WTC11 (cell line): Measurements from ENCODE around the gene PADI1. TPM values are rescaled to one million over a fixed set of nuclear protein-coding genes. Genes with fewer than 3 reads are reported as not detected.

Source experiments
- ATAC-seq: fragments of 200-7000 bp; cut with Tn5 transposase; 2 replicates; pipeline ENCODE4 v1.10.0; 2021; ENCODE audit warnings: mild to moderate bottlenecking, moderate library complexity
- CTCF ChIA-PET: fragments of 300-600 bp; sonication (Branson Sonifier 250); formaldehyde crosslinking; loops from one replicate; lab custom pipeline; 2021; ENCODE audit warnings: antibody characterized with exemption; lab: Charles Lee
- POLR2A ChIA-PET: fragments of 350-600 bp; sonication (Branson Sonifier 250); formaldehyde crosslinking; loops from one replicate; lab custom pipeline; 2021; ENCODE audit warnings: antibody characterized with exemption; lab: Charles Lee
- DNase-seq: peaks from one replicate; pipeline ENCODE4 v3.0.0; 2021; ENCODE audit warnings: low spot score
- H3K27ac Mint-ChIP-seq: 2 replicates; pipeline ENCODE4 v1.8.0; 2021; ENCODE audit warnings: mixed read lengths
- H3K27me3 Mint-ChIP-seq: 2 replicates; pipeline ENCODE4 v1.8.0; 2021; ENCODE audit warnings: low read depth, mild to moderate bottlenecking, moderate library complexity, mixed read lengths
- H3K36me3 Mint-ChIP-seq: 2 replicates; pipeline ENCODE4 v1.8.0; 2021; ENCODE audit warnings: mixed read lengths
- H3K4me1 Mint-ChIP-seq: 2 replicates; pipeline ENCODE4 v1.8.0; 2022; ENCODE audit warnings: mixed read lengths
- H3K4me3 Mint-ChIP-seq: 2 replicates; pipeline ENCODE4 v1.8.0; 2021; ENCODE audit warnings: mild to moderate bottlenecking, moderate library complexity, mixed read lengths
- H3K9me3 Mint-ChIP-seq: 2 replicates; pipeline ENCODE4 v1.8.0; 2021; ENCODE audit warnings: mixed read lengths
- CREM ChIP-seq: sonication (generic); formaldehyde crosslinking; IDR thresholded peaks from 2 replicates; pipeline ENCODE4 v1.8.1; 2022; ENCODE audit warnings: mild to moderate bottlenecking, missing genetic modification reagents, moderate library complexity
- GTF2I ChIP-seq: fragments of 250-450 bp; sonication (Bioruptor Pico); conservative IDR thresholded peaks from 2 replicates; pipeline ENCODE4 v1.4.0; 2021; ENCODE audit warnings: mild to moderate bottlenecking
- JAZF1 ChIP-seq: fragments of 250-450 bp; sonication (Bioruptor Pico); IDR thresholded peaks from 2 replicates; pipeline ENCODE4 v1.9.0; 2021; ENCODE audit warnings: moderate library complexity, mild to moderate bottlenecking, inconsistent platforms
- KAT7 ChIP-seq: sonication (generic); formaldehyde crosslinking; IDR thresholded peaks from 2 replicates; pipeline ENCODE4 v1.8.1; 2023; ENCODE audit warnings: missing genetic modification reagents, mild to moderate bottlenecking, borderline replicate concordance
- MYBL2 ChIP-seq: sonication (generic); formaldehyde crosslinking; IDR thresholded peaks from 2 replicates; pipeline ENCODE4 v1.8.1; 2023; ENCODE audit warnings: mild to moderate bottlenecking, moderate library complexity, missing genetic modification reagents
- NFE2L1 ChIP-seq: sonication (generic); formaldehyde crosslinking; IDR thresholded peaks from 2 replicates; pipeline ENCODE4 v1.8.1; 2023; ENCODE audit warnings: missing genetic modification reagents
- NR2C2 ChIP-seq: sonication (generic); formaldehyde crosslinking; IDR thresholded peaks from 2 replicates; pipeline ENCODE4 v1.8.0; 2022; ENCODE audit warnings: mild to moderate bottlenecking, missing genetic modification reagents
- RELA ChIP-seq: sonication (generic); formaldehyde crosslinking; IDR thresholded peaks from 2 replicates; pipeline ENCODE4 v1.8.1; 2022; ENCODE audit warnings: missing genetic modification reagents, mild to moderate bottlenecking, borderline replicate concordance
- RORB ChIP-seq: fragments of 250-450 bp; sonication (Bioruptor Pico); IDR thresholded peaks from 2 replicates; pipeline ENCODE4 v1.9.0; 2021; ENCODE audit warnings: mild to moderate bottlenecking
- SMAD3 ChIP-seq: sonication (generic); formaldehyde crosslinking; IDR thresholded peaks from 2 replicates; pipeline ENCODE4 v1.8.0; 2022; ENCODE audit warnings: missing genetic modification reagents, mild to moderate bottlenecking, borderline replicate concordance
- SMAD4 ChIP-seq: sonication (generic); formaldehyde crosslinking; IDR thresholded peaks from 2 replicates; pipeline ENCODE4 v1.8.0; 2022; ENCODE audit warnings: mild to moderate bottlenecking, missing genetic modification reagents
- ZNF121 ChIP-seq: sonication (generic); formaldehyde crosslinking; IDR thresholded peaks from 2 replicates; pipeline ENCODE4 v1.8.0; 2023; ENCODE audit warnings: missing genetic modification reagents
- ZNF263 ChIP-seq: sonication (generic); formaldehyde crosslinking; IDR thresholded peaks from 2 replicates; pipeline ENCODE4 v1.8.1; 2022; ENCODE audit warnings: low read depth, mild to moderate bottlenecking, moderate library complexity, missing genetic modification reagents
- ZNF671 ChIP-seq: fragments of 250-450 bp; sonication (Bioruptor Pico); IDR thresholded peaks from 2 replicates; pipeline ENCODE4 v1.8.0; 2021; ENCODE audit warnings: mild to moderate bottlenecking
- total RNA-seq: library from RNA; stranded (reverse); gene quantifications from 3 replicates; pipeline ENCODE4 v1.2.3, GENCODE V29; 2021
- TF ChIP-seq, protein P1 (sequence below): sonication (generic); formaldehyde crosslinking; IDR thresholded peaks from 2 replicates; pipeline ENCODE4 v1.8.0; 2023; ENCODE audit warnings: missing genetic modification reagents
- TF ChIP-seq, protein P2 (sequence below): sonication (generic); formaldehyde crosslinking; IDR thresholded peaks from 2 replicates; pipeline ENCODE4 v1.8.1; 2022; ENCODE audit warnings: mild to moderate bottlenecking, missing genetic modification reagents, moderate library complexity, borderline replicate concordance
- TF ChIP-seq, protein P3 (sequence below): sonication (generic); formaldehyde crosslinking; IDR thresholded peaks from 2 replicates; pipeline ENCODE4 v1.8.1; 2022; ENCODE audit warnings: low read depth, missing genetic modification reagents, borderline replicate concordance
- TF ChIP-seq, protein P4 (sequence below): fragments of 250-450 bp; sonication (Bioruptor Pico); IDR thresholded peaks from 2 replicates; pipeline ENCODE4 v1.9.0; 2021; ENCODE audit warnings: mild to moderate bottlenecking

Gene PADI1
- total RNA-seq, 1 experiment from 2014 or later: 0.15 TPM

- peaks cover 8% of the 10 kb centered on the region for H3K27me3 Mint-ChIP-seq
- ChIA-PET POLR2A (no interaction called here), CTCF (no interaction called here)
- peaks cover 15% of the 10 kb centered on the region for H3K9me3 Mint-ChIP-seq
- H3K36me3 Mint-ChIP-seq: no peaks in the 10 kb centered on the region
- 0 out of 2 replicates have a peak, but pooled peaks cover 2% of the 10 kb centered on the region for H3K4me1 Mint-ChIP-seq
- no peak overlapping the region for H3K4me3 Mint-ChIP-seq
- no peak for TF ChIP-seq SMAD3 (CRISPR knock-in tag)
- TF ChIP-seq, protein P1, sequence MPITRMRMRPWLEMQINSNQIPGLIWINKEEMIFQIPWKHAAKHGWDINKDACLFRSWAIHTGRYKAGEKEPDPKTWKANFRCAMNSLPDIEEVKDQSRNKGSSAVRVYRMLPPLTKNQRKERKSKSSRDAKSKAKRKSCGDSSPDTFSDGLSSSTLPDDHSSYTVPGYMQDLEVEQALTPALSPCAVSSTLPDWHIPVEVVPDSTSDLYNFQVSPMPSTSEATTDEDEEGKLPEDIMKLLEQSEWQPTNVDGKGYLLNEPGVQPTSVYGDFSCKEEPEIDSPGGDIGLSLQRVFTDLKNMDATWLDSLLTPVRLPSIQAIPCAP (CRISPR knock-in tag): no peak
- no peak for TF ChIP-seq ZNF671 (CRISPR knock-in tag)
- no peak for TF ChIP-seq ZNF263
- TF ChIP-seq NFE2L1: no peak
- DNase-seq (no peak), ATAC-seq (no peak)
- H3K27ac Mint-ChIP-seq: no peak overlapping the region
Measured at GRCh38 chr1:17176306-17177061, 28.4 kb upstream of the PADI1 start.

DNA sequence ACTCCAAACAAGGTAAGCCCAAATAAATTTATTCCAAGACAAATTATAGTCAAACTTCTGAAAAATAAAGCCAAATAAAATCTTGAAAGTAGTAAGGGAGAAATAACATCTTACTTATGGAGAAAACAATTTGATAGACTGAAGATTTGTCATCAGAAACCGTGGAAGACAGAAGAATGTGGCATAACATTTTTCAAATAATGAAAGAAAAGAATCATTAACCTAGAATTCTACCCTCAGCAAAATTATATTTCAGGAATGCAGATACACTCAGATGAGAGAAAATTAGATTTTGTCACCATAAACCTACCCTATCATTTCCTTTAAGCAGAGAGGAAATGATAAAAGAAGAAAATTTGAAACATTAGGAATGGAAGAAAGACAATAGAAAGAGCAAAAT, 27.3 kb upstream of the PADI1 start:
- DNase-seq (no peak), ATAC-seq (no peak)
- H3K4me1 Mint-ChIP-seq: peaks cover 7% of the 10 kb centered on the region; the same call in 1 of the 2 replicates
- no peak overlapping the region for H3K4me3 Mint-ChIP-seq
- CTCF ChIA-PET: no interaction called here
- no peak for TF ChIP-seq KAT7 (CRISPR knock-in tag)
- no peak for TF ChIP-seq ZNF121 (CRISPR knock-in tag)
- no peak for TF ChIP-seq JAZF1 (CRISPR knock-in tag)
- no peak for TF ChIP-seq CREM
- no peak for TF ChIP-seq MYBL2 (CRISPR knock-in tag)
- POLR2A ChIA-PET: no interaction called here
- H3K27ac Mint-ChIP-seq: no peak overlapping the region
- H3K9me3 Mint-ChIP-seq: peaks cover 15% of the 10 kb centered on the region
- H3K36me3 Mint-ChIP-seq: no peaks in the 10 kb centered on the region
- peaks cover 8% of the 10 kb centered on the region for H3K27me3 Mint-ChIP-seq

DNA sequence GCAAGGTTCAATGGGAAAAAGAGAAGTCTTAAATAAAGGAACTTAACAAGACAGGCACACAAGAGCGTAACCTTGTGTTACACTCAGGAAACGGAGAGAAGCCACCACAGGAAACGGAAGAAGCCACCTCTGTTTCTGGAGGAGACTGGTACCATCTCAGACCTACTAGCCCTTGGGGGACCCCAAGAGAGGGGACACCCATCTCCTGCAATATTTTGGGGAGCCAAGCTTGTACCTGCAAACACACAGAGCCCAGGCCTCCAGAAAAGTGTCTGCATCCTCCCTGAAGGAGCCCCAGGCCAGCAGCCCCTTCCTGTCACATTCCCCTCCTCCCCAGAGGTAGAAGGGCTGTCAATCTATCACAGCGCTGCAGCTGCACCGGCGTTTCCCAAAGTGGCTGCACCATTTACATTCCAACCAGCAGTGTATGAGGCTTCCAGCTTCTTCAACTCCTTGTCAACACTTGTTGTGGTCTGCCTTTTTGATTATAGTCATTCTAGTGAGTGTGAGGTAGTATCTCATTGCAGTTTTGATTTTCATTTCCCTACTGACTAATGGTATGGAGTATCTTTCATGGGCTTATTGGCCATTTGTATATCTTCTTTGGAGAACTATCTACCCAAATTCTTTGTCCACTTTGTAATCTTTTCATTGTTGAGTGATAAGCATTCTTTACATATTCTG, 23.0 kb upstream of the PADI1 start:
- peaks cover 12% of the 10 kb centered on the region for H3K4me1 Mint-ChIP-seq
- H3K9me3 Mint-ChIP-seq: no peaks in the 10 kb centered on the region
- DNase-seq: no peak
- ChIA-PET POLR2A (no interaction called here), CTCF (no interaction called here)
- no peak for TF ChIP-seq GTF2I
- TF ChIP-seq, protein P2, sequence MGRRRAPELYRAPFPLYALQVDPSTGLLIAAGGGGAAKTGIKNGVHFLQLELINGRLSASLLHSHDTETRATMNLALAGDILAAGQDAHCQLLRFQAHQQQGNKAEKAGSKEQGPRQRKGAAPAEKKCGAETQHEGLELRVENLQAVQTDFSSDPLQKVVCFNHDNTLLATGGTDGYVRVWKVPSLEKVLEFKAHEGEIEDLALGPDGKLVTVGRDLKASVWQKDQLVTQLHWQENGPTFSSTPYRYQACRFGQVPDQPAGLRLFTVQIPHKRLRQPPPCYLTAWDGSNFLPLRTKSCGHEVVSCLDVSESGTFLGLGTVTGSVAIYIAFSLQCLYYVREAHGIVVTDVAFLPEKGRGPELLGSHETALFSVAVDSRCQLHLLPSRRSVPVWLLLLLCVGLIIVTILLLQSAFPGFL: no peak
- H3K4me3 Mint-ChIP-seq: no peak overlapping the region
- no peak overlapping the region for H3K27ac Mint-ChIP-seq
- ATAC-seq: no peak
- no peaks in the 10 kb centered on the region; the same call in 1 of the 2 replicates for H3K27me3 Mint-ChIP-seq
- no peaks in the 10 kb centered on the region for H3K36me3 Mint-ChIP-seq

- Mint-ChIP-seq H3K27ac (no peak overlapping the region), H3K9me3 (peaks cover 5% of the 10 kb centered on the region), H3K27me3 (no peaks in the 10 kb centered on the region; the same call in 1 of the 2 replicates), H3K4me3 (no peak overlapping the region), H3K36me3 (peaks cover 4% of the 10 kb centered on the region), H3K4me1 (peaks cover 17% of the 10 kb centered on the region)
- ATAC-seq (no peak; the same call in 1 of the 2 replicates), DNase-seq (no peak)
- ChIA-PET POLR2A (interaction anchor here (1.2 kb wide), 1 partner anchor 120 kb away, joined by 3 read pairs; no protein-coding TSS in a partner anchor), CTCF (no interaction called here)
- TF ChIP-seq RORB (no peak), ZNF671 (CRISPR knock-in tag) (no peak), RELA (CRISPR knock-in tag) (no peak), NR2C2 (CRISPR knock-in tag) (no peak), SMAD4 (CRISPR knock-in tag) (no peak)
- TF ChIP-seq, protein P3, sequence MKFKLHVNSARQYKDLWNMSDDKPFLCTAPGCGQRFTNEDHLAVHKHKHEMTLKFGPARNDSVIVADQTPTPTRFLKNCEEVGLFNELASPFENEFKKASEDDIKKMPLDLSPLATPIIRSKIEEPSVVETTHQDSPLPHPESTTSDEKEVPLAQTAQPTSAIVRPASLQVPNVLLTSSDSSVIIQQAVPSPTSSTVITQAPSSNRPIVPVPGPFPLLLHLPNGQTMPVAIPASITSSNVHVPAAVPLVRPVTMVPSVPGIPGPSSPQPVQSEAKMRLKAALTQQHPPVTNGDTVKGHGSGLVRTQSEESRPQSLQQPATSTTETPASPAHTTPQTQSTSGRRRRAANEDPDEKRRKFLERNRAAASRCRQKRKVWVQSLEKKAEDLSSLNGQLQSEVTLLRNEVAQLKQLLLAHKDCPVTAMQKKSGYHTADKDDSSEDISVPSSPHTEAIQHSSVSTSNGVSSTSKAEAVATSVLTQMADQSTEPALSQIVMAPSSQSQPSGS (CRISPR knock-in tag): no peak
- TF ChIP-seq, protein P4, sequence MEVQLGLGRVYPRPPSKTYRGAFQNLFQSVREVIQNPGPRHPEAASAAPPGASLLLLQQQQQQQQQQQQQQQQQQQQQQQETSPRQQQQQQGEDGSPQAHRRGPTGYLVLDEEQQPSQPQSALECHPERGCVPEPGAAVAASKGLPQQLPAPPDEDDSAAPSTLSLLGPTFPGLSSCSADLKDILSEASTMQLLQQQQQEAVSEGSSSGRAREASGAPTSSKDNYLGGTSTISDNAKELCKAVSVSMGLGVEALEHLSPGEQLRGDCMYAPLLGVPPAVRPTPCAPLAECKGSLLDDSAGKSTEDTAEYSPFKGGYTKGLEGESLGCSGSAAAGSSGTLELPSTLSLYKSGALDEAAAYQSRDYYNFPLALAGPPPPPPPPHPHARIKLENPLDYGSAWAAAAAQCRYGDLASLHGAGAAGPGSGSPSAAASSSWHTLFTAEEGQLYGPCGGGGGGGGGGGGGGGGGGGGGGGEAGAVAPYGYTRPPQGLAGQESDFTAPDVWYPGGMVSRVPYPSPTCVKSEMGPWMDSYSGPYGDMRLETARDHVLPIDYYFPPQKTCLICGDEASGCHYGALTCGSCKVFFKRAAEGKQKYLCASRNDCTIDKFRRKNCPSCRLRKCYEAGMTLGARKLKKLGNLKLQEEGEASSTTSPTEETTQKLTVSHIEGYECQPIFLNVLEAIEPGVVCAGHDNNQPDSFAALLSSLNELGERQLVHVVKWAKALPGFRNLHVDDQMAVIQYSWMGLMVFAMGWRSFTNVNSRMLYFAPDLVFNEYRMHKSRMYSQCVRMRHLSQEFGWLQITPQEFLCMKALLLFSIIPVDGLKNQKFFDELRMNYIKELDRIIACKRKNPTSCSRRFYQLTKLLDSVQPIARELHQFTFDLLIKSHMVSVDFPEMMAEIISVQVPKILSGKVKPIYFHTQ (CRISPR knock-in tag): no peak
Measured at GRCh38 chr1:17183388-17184160, 21.4 kb upstream of the PADI1 start.
